Stimulated activated CD4-positive, alpha-beta T cell treated with anti-CD3 and anti-CD28 coated beads, Interleukin-4, amount 100 ng/mL, for 1 hour (primary cell): ENCODE data around the gene PRKN.
"Not testable (repeated sequence)": the region's sequence is repeated elsewhere in the genome, so short reads cannot be mapped to it uniquely, and the experiment has no call there.

Experiments used
- DNase-seq: peaks from one replicate; pipeline ENCODE4 v3.0.0-alpha.2; 2020

PRKN gene

GRCh38 chr6:161880056-161880455, 847.5 kb downstream of the PRKN start:
- DNase-seq, result no peak

- DNase-seq, result no peak
Observed at GRCh38 chr6:161876231-161876630, 851.3 kb downstream of the PRKN start.

GRCh38 chr6:161870236-161870901, 857.2 kb downstream of the PRKN start:
- no peak for DNase-seq

GRCh38 chr6:161869491-161869890, 858.1 kb downstream of the PRKN start:
- no peak for DNase-seq

- no peak for DNase-seq
Observed at GRCh38 chr6:161866570-161866969, 861.0 kb downstream of the PRKN start.

- DNase-seq, result not testable (repeated sequence)
Observed at GRCh38 chr6:161861061-161861460, 866.5 kb downstream of the PRKN start.

GRCh38 chr6:161853657-161854056, 873.9 kb downstream of the PRKN start:
- no peak for DNase-seq

- not testable (repeated sequence) for DNase-seq
Observed at GRCh38 chr6:161851486-161851885, 876.1 kb downstream of the PRKN start.

GRCh38 chr6:161850562-161850961, 877.0 kb downstream of the PRKN start:
- DNase-seq, result no peak

- no peak for DNase-seq
Observed at GRCh38 chr6:161847628-161848027, 879.9 kb downstream of the PRKN start.

GRCh38 chr6:161844804-161845203, 882.8 kb downstream of the PRKN start:
- no peak for DNase-seq

GRCh38 chr6:161843066-161843465, 884.5 kb downstream of the PRKN start:
- DNase-seq, result no peak

GRCh38 chr6:161840380-161840779, 887.2 kb downstream of the PRKN start:
- no peak for DNase-seq

GRCh38 chr6:161838306-161839035, 889.1 kb downstream of the PRKN start:
- no peak for DNase-seq

GRCh38 chr6:161837854-161838253, 889.7 kb downstream of the PRKN start:
- DNase-seq, result no peak

GRCh38 chr6:161837449-161837735, 890.2 kb downstream of the PRKN start:
- no peak for DNase-seq

GRCh38 chr6:161836643-161837448, 890.7 kb downstream of the PRKN start:
- DNase-seq, result no peak

GRCh38 chr6:161835500-161836215, 891.9 kb downstream of the PRKN start:
- DNase-seq, result no peak

- no peak for DNase-seq
Observed at GRCh38 chr6:161834426-161834825, 893.1 kb downstream of the PRKN start.

- DNase-seq, result no peak
Observed at GRCh38 chr6:161833099-161833860, 894.3 kb downstream of the PRKN start.

- no peak for DNase-seq
Observed at GRCh38 chr6:161832622-161833021, 894.9 kb downstream of the PRKN start.

GRCh38 chr6:161830866-161831616, 896.5 kb downstream of the PRKN start:
- DNase-seq, result no peak
